Stimulated activated CD4-positive, alpha-beta T cell treated with anti-CD3 and anti-CD28 coated beads, Interleukin-15, amount 100 ng/mL, for 24 hours (primary cell): ENCODE results near the gene CHST13.
"Not testable (repeated sequence)": the region's sequence is repeated elsewhere in the genome, so short reads cannot be mapped to it uniquely, and the experiment has no call there.

Experiments
- DNase-seq: peaks from one replicate; pipeline ENCODE4 v3.0.0-alpha.2; 2020

CHST13 gene

GRCh38 chr3:126527006-126527405 is 3.1 kb downstream of the CHST13 start:
- no peak for DNase-seq

DNA sequence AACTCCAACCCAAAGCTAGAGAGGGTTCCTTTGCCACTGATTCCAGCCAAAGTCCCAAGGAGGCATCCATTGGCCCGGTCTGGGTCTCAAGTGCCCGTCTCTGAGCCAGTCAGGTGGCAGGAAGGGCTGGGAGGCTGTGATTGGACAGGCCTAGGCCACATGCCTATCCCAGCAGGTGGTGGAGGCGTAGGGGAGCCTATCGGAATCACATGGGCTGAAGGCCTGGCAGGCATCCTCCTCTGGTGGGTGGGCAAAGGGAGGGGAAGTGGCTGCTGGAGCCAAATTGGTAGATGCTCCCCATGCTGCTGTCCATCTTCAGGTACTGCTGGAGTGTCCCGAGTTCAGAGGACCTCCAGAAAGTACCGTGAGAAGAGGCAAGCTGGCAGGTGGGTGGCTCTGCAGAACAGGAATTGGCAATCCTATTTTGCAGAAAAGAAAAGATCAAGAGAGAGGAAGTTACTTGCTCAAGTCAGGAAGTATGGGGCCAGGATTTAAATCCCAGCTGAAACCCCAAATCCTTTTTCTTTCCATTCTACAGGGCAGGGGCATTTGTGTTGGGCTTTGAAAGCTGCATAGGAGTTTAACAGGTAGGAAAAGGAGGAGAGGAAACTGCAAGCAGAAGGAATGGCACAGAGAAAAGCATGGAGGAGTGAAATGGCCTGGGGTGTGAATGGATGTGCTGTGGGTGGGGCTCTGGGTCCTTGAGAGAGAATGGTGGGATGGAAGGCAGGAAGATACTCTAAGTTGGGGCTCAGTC is 3.7 kb downstream of the CHST13 start:
- DNase-seq = no peak

DNA sequence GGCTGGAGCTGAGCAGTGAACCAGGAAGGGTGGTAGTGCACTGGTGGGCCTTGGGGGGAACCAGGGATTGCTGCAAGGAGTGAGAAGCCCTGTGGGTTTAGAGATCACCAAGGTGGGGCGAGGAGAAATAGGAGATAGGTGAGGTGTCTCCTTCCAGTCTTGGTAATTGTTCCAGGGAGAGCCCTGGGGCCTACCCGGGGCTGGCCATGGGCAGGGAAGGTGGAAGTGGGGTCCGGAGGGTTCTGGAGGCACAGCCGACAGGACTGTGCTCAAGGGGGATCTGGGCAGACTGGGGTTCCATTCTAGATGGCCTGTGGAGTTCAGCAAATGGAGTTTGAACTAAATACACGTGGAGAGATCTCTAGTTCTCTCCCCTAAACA is 4.5 kb downstream of the CHST13 start:
- no peak for DNase-seq

- no peak for DNase-seq
Measured at GRCh38 chr3:126528800-126529541, 5.0 kb downstream of the CHST13 start.

DNA sequence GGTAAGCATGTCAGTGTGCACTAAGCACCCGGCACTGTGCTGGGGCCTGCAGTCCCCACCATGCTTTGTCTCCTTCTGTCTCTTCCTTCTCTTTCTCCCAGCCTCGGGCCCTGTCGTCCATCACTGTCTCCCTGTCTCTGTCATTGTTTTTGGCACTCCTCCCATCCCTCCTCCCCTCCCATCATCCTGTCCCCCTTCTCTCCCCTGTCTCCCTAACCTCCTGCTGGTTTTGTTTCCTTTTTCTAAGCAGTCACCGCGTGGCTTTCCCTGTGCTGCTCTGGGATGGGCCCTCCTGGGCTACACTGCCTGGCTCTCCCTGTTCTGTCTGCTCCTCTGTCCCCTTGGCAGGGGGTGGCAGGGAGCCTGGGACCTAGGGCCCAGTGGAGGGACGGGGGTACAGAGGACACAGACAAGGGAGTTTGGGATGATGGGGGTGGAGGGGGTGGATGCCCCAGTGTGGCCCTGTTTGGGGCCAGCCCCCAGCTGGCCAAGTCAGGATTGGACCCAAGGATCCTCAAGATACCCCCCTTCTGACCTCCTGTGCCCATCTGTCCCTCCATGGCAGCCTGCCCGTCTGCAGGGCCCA is 5.7 kb downstream of the CHST13 start:
- DNase-seq = no peak

- DNase-seq = no peak
Measured at GRCh38 chr3:126530171-126531050, 6.5 kb downstream of the CHST13 start.

GRCh38 chr3:126531051-126531330 is 7.0 kb downstream of the CHST13 start:
- no peak for DNase-seq

- DNase-seq = no peak
Measured at GRCh38 chr3:126533506-126533905, 9.6 kb downstream of the CHST13 start.

- DNase-seq = not testable (repeated sequence)
Measured at GRCh38 chr3:126534716-126535115, 10.8 kb downstream of the CHST13 start.

DNA sequence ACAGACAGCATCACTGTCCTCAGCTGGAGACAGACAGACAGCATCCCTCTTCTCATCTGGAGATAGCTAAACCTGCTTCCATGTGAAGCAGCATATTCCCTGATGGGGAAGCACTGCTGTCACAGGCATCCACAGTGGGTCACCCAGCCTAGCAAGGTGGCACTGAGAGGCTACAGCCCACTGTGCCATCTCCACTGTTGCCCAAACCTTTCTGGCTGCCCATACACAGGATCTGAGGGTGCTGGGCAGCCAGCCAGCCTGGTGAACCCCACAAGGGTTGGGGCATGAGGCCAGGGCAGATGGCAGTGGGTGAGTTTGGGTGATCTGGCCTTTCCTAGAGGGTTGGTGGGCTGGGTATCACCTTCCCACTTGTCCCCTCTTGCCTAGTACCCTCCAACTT is 11.7 kb downstream of the CHST13 start:
- no peak for DNase-seq

GRCh38 chr3:126536126-126536525 is 12.2 kb downstream of the CHST13 start:
- no peak for DNase-seq

DNA sequence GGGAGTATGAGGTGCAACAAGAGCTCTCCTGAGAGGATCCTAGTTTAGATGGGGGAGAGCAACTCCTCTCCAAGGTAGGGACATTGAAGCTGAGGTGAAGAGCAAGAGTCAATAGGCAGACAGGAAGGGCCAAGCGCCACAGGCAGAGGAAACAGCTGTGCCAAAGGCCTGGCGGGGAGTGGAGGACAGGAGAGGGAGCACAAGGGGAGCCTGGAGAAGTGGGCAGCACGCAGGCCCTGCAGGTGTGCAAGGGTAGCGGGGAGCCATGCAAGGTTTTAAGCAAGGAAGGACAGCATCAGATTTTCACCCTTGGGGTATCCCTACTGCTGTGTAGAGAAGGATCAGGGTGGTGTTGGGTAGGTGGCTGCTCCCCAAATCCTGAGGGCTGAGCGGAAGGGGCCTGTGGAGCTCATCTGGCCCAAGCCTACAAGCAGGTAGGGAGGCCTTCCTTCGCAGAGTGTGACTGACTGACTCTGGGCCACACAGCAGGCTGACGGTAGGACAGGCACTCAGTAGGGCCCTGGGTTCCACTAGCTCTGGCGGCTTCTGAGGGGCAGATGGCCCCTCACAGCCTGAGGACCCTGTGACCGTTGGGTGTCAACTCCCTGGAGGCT is 13.3 kb downstream of the CHST13 start:
- no peak for DNase-seq

GRCh38 chr3:126537730-126538281 is 13.9 kb downstream of the CHST13 start:
- no peak for DNase-seq

GRCh38 chr3:126538316-126538715 is 14.4 kb downstream of the CHST13 start:
- DNase-seq = no peak

DNA sequence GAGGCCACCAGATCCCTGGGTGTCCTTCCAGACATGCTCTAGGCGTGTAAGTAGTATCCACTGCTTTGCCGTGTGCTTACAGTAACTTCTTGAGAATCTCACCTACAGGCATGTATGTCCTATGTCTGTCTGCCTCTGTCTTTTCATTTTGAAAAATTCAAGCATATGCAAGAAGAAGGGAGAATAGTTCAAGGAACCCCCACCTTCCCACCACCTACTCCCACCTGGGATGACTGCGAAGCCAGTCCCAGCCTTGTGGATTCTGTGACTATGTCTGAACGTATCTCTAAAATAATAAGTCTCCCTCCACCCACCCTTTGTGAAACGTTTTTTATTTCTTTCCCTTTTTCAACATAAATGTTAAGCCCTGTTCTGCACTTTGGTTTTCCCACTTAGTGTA is 15.0 kb downstream of the CHST13 start:
- DNase-seq = no peak

DNA sequence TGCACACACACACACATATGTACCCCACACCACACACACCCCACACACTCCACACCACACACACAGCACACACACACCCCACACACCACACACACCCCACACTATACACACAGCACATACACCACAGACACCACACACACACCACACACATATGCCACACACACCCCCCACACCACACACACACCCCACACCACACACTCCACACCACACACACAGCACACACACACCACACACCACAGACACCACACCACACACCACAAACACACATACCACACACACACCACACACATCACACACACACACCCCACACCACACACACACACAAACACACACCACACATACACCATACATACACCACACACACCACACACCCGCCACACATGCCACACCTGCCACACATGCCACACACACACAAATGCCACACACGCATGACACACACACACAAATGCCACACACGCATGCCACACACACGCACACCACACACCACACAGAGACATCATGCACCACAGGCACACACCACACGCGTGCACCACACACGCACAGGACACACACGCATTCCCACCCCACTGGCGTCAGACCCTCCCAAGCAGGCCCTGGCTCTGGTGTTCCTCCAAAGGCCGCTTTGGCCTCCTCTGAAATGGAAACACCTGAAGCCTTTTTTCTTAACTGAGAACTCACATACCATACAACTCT is 15.7 kb downstream of the CHST13 start:
- no peak for DNase-seq

- no peak for DNase-seq
Measured at GRCh38 chr3:126540342-126540849, 16.4 kb downstream of the CHST13 start.

GRCh38 chr3:126540951-126541627 is 17.1 kb downstream of the CHST13 start:
- DNase-seq = no peak

DNA sequence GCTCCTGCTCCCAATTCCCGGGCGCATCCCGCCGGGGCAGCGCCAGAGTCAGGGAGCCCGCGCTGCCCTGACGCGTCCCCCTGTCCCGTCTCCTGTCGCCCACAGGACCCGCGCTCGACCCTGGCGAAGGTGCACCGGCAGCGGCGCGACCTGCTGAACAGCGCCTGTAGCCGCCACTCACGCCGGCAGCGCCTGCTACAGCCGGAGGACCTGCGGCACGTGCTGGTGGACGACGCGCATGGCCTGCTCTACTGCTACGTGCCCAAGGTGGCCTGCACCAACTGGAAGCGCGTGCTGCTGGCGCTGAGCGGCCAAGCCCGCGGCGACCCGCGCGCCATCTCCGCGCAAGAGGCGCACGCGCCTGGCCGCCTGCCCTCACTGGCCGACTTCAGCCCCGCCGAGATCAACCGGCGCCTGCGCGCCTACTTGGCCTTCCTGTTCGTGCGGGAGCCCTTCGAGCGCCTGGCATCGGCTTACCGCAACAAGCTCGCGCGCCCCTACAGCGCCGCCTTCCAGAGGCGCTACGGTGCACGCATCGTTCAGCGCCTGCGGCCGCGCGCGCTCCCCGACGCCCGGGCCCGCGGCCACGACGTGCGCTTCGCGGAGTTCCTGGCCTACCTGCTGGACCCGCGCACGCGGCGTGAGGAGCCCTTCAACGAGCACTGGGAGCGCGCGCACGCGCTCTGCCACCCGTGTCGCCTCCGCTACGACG is 17.8 kb downstream of the CHST13 start:
- no peak for DNase-seq
